Measurements from ENCODE around the gene ZBTB5.

GRCh38 chr9:37425298-37425752, 39.9 kb downstream of the ZBTB5 start:
- TF ChIP-seq ARNT (IDR thresholded peaks at IDR 0.05) (no peak), BHLHE40 (IDR thresholded peaks at IDR 0.05; ENCODE audit: borderline replicate concordance) (no peak), FOXK2 (IDR thresholded peaks at IDR 0.05) (no peak), HDGF (IDR thresholded peaks at IDR 0.05; ENCODE audit: borderline replicate concordance) (no peak), LEF1 (IDR thresholded peaks at IDR 0.05; ENCODE audit: borderline replicate concordance) (no peak), FOXM1 (IDR thresholded peaks at IDR 0.05; ENCODE audit: borderline replicate concordance) (no peak), SUZ12 (IDR thresholded peaks at IDR 0.05) (no peak)
